ENCODE data around the gene LMOD1. TPM values are rescaled to one million over a fixed set of nuclear protein-coding genes. Genes with fewer than 3 reads are reported as not detected.
A peak's percentile ranks its signal among the peaks of the same experiment; 100 is the strongest.

LMOD1 gene
- total and polyA plus RNA-seq, 2 of the 8 experiments (the other 6 are each of a cell fraction or from before 2014, with no cell fraction given): 0.77 to 1.4 TPM

DNA sequence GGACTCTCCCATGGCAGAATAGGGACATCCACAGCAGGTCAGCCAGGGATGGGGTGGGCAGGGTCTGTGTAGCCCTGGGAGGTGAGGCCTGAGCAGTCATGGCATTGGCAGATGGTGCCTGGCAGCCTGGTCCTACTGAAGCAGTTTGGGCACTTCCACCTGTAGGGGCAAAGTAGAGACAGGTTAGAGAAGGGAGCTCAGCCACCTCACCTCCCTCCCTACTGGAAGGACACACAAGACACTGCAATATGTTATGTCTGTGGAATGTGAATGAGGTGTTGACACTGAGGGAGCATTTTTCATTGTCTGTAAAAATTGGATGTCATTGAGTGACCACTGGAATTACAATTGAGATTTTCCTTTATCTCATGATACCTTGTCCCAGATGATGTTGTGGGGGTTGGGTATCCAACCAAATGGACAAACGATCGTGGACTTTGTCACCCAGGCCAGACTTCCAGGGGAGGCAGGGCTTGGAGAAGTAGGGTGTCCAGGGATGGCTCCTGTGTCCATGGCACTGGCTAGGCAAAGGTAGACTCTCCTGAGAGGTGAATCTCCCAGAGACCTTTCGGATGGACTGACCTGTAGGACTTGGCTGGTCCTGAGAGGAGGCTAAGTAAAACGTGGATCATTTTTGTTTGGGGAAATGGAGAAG, 48.0 kb downstream of the LMOD1 start:
- no peak for FAIRE-seq
- H3K27me3 ChIP-seq (replicated peaks in 1 of 4; ENCODE audit: control insufficient read depth in 3 of 4, extremely low read depth in 1 of 4, insufficient read depth in 3 of 4, low read length in 3 of 4): no peaks in the 10 kb centered on the region
- no peaks in the 10 kb centered on the region; the same call in none of the 2 replicates for H3K23me2 ChIP-seq (ENCODE audit: low read depth, low read length)
- POLR2A ChIA-PET (ENCODE audit: partially characterized antibody): interaction anchor here (0.9 to 3.4 kb wide), 5 partner anchors 8 to 68 kb away, joined by 3 to 19 read pairs (median 4); partner anchors contain the start of gene LMOD1
- no peak overlapping the region for H3K27ac ChIP-seq (ENCODE audit: low read depth, low read length)
- H3K4me1 ChIP-seq (replicated peaks in 1 of 4; ENCODE audit: control insufficient read depth in 3 of 4, insufficient read depth in 4 of 4, low read length in 3 of 4): peaks cover 6 to 21% (median 15%) of the 10 kb centered on the region in 4 experiments
- no peak overlapping the region for H3K14ac ChIP-seq (ENCODE audit: insufficient read length)
- no peak overlapping the region for H2BK120ac ChIP-seq (replicated peaks; ENCODE audit: low read depth, low read length)
- H4K20me1 ChIP-seq (replicated peaks in 1 of 2; ENCODE audit: control insufficient read depth in 1 of 2, insufficient read depth in 2 of 2, low read length in 2 of 2): no peaks in the 10 kb centered on the region
- no peak overlapping the region for H4K91ac ChIP-seq (replicated peaks; ENCODE audit: insufficient read length, low read length)
- H3K4ac ChIP-seq (replicated peaks; ENCODE audit: insufficient read length, low read depth, low read length): no peak overlapping the region
- CTCF ChIA-PET (ENCODE audit: partially characterized antibody): interaction anchor here (0.9 to 14.8 kb wide), 15 partner anchors 11 to 102 kb away, joined by 3 to 244 read pairs (median 5); partner anchors contain the start of genes LMOD1, RNPEP and TIMM17A
- H3K4me3 ChIP-seq (ENCODE audit: extremely low read depth in 1 of 4, insufficient read depth in 2 of 4, low read depth in 3 of 4, low read length in 4 of 4): no peak overlapping the region
- H2BK20ac ChIP-seq (ENCODE audit: low read length): 0 out of 2 replicates have a peak overlapping the region, but pooled peaks have one; percentile 35
- no peaks in the 10 kb centered on the region for H3K79me2 ChIP-seq (ENCODE audit: control insufficient read depth in 1 of 2, insufficient read depth in 2 of 2, low read length in 2 of 2)
- no peak overlapping the region; the same call in 1 of the 2 replicates for H2AK5ac ChIP-seq (ENCODE audit: low read depth, low read length)
- H3K56ac ChIP-seq (replicated peaks; ENCODE audit: insufficient read length, low read depth, low read length): no peak overlapping the region
- no peak overlapping the region for H2BK12ac ChIP-seq (ENCODE audit: low read depth, low read length)
- no peaks in the 10 kb centered on the region for H3K9me3 ChIP-seq (ENCODE audit: insufficient read depth in 2 of 2, low read depth in 1 of 2, low read length in 1 of 2)
- no peaks in the 10 kb centered on the region for H3K79me1 ChIP-seq (ENCODE audit: low read depth, low read length)
- TF ChIP-seq SP1 (IDR thresholded peaks at IDR 0.05; ENCODE audit: low read depth, low read length) (no peak), KDM5A (IDR thresholded peaks at IDR 0.05; ENCODE audit: low read length) (no peak), POLR2AphosphoS5 (IDR thresholded peaks at IDR 0.05; ENCODE audit: low read depth, low read length) (no peak), BACH1 (IDR thresholded peaks at IDR 0.05; ENCODE audit: low read length) (no peak), MAFK (IDR thresholded peaks at IDR 0.05; ENCODE audit: low read depth, low read length) (no peak)
- TF ChIP-seq, protein P1, sequence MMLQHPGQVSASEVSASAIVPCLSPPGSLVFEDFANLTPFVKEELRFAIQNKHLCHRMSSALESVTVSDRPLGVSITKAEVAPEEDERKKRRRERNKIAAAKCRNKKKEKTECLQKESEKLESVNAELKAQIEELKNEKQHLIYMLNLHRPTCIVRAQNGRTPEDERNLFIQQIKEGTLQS (IDR thresholded peaks at IDR 0.05; ENCODE audit: insufficient read depth, low read depth, low read length): no peak
- H3K4me2 ChIP-seq (ENCODE audit: insufficient read depth in 1 of 2, low read depth in 2 of 2, low read length in 2 of 2): no peak overlapping the region
- no peak overlapping the region for H3K9ac ChIP-seq (replicated peaks in 1 of 4; ENCODE audit: extremely low read depth in 1 of 4, low read depth in 3 of 4, low read length in 3 of 4)
- H3K23ac ChIP-seq (ENCODE audit: insufficient read length): no peak overlapping the region
- H2AFZ ChIP-seq (ENCODE audit: low read length): no peak overlapping the region
- H2BK5ac ChIP-seq (ENCODE audit: low read depth, low read length): no peak overlapping the region
- 69% methylated on average over 4 of the region's 4 CpGs; no CpG with 5 or more reads in 1 of the 2 experiments for WGBS, 2 experiments (ENCODE audit: extremely low coverage in 1 of 2, insufficient coverage in 1 of 2, insufficient read length in 1 of 2, insufficient replicate concordance in 2 of 2, low coverage in 1 of 2, low lambda C conversion rate in 2 of 2, missing lambda C conversion rate in 1 of 2)
- H2BK15ac ChIP-seq (ENCODE audit: low read length): no peak overlapping the region
- no peaks in the 10 kb centered on the region for H3K36me3 ChIP-seq (ENCODE audit: control insufficient read depth in 2 of 4, insufficient read depth in 4 of 4, low read length in 3 of 4)
- no peak for DNase-seq (ENCODE audit: low read depth in 1 of 2, low spot score in 2 of 2)
- H4K5ac ChIP-seq (ENCODE audit: insufficient read length, low read depth, low read length): no peak overlapping the region
- H3K18ac ChIP-seq (ENCODE audit: extremely low read depth, low read length): no peak overlapping the region
- no peak overlapping the region for H4K8ac ChIP-seq (ENCODE audit: extremely low read depth, insufficient read depth, low read length)
